ENCODE measurements around the gene ZNF512B.

ZNF512B gene

DNA sequence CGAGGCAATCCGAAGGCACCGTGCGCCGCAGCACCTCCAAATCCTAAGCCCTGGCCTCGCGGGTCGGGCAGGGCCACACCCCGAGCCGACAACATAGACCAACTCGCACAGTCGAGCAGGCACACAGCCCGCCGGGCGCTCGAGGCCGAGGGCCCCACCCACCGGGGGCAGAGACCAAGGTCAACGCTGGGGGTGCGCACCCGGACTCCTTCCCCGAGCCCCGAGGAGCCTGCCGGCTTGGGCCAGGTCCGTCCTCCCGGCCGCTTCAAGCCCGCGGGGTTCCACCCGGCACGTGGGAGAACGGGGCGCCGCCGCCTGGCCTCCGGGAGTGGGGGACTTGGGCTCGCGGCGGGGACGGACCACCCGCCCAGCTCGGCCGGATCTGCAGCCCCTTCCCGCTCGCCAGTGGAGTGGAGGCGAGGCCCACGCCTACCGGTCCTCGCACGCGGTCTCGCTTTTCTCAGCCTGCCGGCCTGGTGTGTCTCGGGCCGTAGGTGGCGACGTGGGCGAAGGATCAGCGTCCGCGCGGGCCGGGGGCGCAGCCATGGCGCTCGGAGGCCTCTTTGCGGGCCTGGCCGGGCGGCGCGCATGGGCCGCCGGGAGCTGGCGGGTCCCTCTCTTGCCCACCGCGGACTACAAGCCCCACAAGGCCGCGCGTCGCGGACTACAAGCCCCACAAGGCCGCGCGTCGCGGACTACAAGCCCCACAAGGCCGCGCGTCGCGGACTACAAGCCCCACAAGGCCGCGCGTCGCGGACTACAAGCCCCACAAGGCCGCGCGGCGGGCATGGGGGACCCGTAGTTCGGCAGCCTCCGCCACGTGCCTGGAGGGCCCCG lies 13.7 kb downstream of the ZNF512B start, which contains the start of gene UCKL1:
Gene UCKL1 (minus strand): TSS at position 590 of the 837 bp plus-strand sequence. CDS start 44 bp downstream, at position 546.
- Histone ChIP-seq H3F3A (ENCODE audit: insufficient read depth, low read length) (no peaks in the 10 kb centered on the region), H3K4me3 (ENCODE audit: low read depth, low read length, poor library complexity, severe bottlenecking) (peak within 1 kb of the TSS; percentile 98), H3K27ac (ENCODE audit: low read depth, low read length, poor library complexity, severe bottlenecking) (peak within 1 kb of the TSS; percentile 74), H3K79me2 (ENCODE audit: insufficient read depth, low read length) (no peaks in the 10 kb centered on the region), H3K9me2 (ENCODE audit: low read depth, low read length) (no peaks in the 10 kb centered on the region), H3K36me3 (ENCODE audit: insufficient read depth, low read length) (peaks cover 18% of the 10 kb centered on the region; the same call in 1 of the 2 replicates), H4K20me1 (ENCODE audit: insufficient read depth, low read length) (no peaks in the 10 kb centered on the region), H3K9ac (ENCODE audit: low read length) (peak within 1 kb of the TSS; percentile 98), H3K4me2 (ENCODE audit: low read length) (peak within 1 kb of the TSS; percentile 97), H2AFZ (ENCODE audit: low read length) (no peak within 1 kb of the TSS), H3K9me3 (ENCODE audit: low read length) (no peaks in the 10 kb centered on the region), H3K4me1 (ENCODE audit: insufficient read depth, low read length, severe bottlenecking) (peaks cover 52% of the 10 kb centered on the region), H3K27me3 (ENCODE audit: insufficient read depth, low read length) (no peaks in the 10 kb centered on the region)
- TF ChIP-seq EZH2 (IDR thresholded peaks at IDR 0.05; ENCODE audit: borderline replicate concordance, low read length) (no peak), CTCF (IDR thresholded peaks at IDR 0.05; ENCODE audit: low read length) (no peak)

GRCh38 chr20:63955281-63955826 lies 14.4 kb downstream of the ZNF512B start:
- Histone ChIP-seq H3K27ac (ENCODE audit: low read depth, low read length, poor library complexity, severe bottlenecking) (no peak overlapping the region), H3K79me2 (ENCODE audit: insufficient read depth, low read length) (no peaks in the 10 kb centered on the region)
- TF ChIP-seq CTCF (IDR thresholded peaks at IDR 0.05; ENCODE audit: low read length) = peak; percentile 31
- TF ChIP-seq EZH2 (IDR thresholded peaks at IDR 0.05; ENCODE audit: borderline replicate concordance, low read length) = no peak

GRCh38 chr20:63953764-63954429 lies 15.8 kb downstream of the ZNF512B start:
- no peaks in the 10 kb centered on the region for H4K20me1 ChIP-seq (ENCODE audit: insufficient read depth, low read length)
- no peaks in the 10 kb centered on the region for H3K9me3 ChIP-seq (ENCODE audit: low read length)
- peaks cover 71% of the 10 kb centered on the region for H3K4me1 ChIP-seq (ENCODE audit: insufficient read depth, low read length, severe bottlenecking)
- no peaks in the 10 kb centered on the region for H3K27me3 ChIP-seq (ENCODE audit: insufficient read depth, low read length)
- H3K9ac ChIP-seq (ENCODE audit: low read length) = peak overlapping the region; percentile 14; the same call in 1 of the 2 replicates
- H3K4me3 ChIP-seq (ENCODE audit: low read depth, low read length, poor library complexity, severe bottlenecking) = peak overlapping the region; percentile 98
- no peak overlapping the region for H3K27ac ChIP-seq (ENCODE audit: low read depth, low read length, poor library complexity, severe bottlenecking)
- TF ChIP-seq CTCF (IDR thresholded peaks at IDR 0.05; ENCODE audit: low read length) (no peak), EZH2 (IDR thresholded peaks at IDR 0.05; ENCODE audit: borderline replicate concordance, low read length) (no peak)
- H3K9me2 ChIP-seq (ENCODE audit: low read depth, low read length) = no peaks in the 10 kb centered on the region
- peak overlapping the region; percentile 97 for H3K4me2 ChIP-seq (ENCODE audit: low read length)
- no peak overlapping the region for H2AFZ ChIP-seq (ENCODE audit: low read length)
- H3K36me3 ChIP-seq (ENCODE audit: insufficient read depth, low read length) = peaks cover 5% of the 10 kb centered on the region; the same call in 1 of the 2 replicates
- H3F3A ChIP-seq (ENCODE audit: insufficient read depth, low read length) = no peaks in the 10 kb centered on the region
- no peaks in the 10 kb centered on the region for H3K79me2 ChIP-seq (ENCODE audit: insufficient read depth, low read length)

More at GRCh38 chr20:63955281-63955826, 14.4 kb downstream of the ZNF512B start:
- Histone ChIP-seq H3F3A (ENCODE audit: insufficient read depth, low read length) (no peaks in the 10 kb centered on the region), H3K9ac (ENCODE audit: low read length) (peak overlapping the region; percentile 98), H4K20me1 (ENCODE audit: insufficient read depth, low read length) (no peaks in the 10 kb centered on the region), H2AFZ (ENCODE audit: low read length) (no peak overlapping the region), H3K4me3 (ENCODE audit: low read depth, low read length, poor library complexity, severe bottlenecking) (peak overlapping the region; percentile 98), H3K27me3 (ENCODE audit: insufficient read depth, low read length) (no peaks in the 10 kb centered on the region), H3K9me2 (ENCODE audit: low read depth, low read length) (no peaks in the 10 kb centered on the region), H3K9me3 (ENCODE audit: low read length) (no peaks in the 10 kb centered on the region), H3K4me1 (ENCODE audit: insufficient read depth, low read length, severe bottlenecking) (peaks cover 57% of the 10 kb centered on the region), H3K4me2 (ENCODE audit: low read length) (peak overlapping the region; percentile 97), H3K36me3 (ENCODE audit: insufficient read depth, low read length) (peaks cover 14% of the 10 kb centered on the region; the same call in 1 of the 2 replicates)

All from OCI-LY1 (cell line).